ENCODE results near the gene ZBTB20. TPM values are rescaled to one million over a fixed set of nuclear protein-coding genes. Genes with fewer than 3 reads are reported as not detected.

Gene ZBTB20
- total and polyA plus RNA-seq, 2 donors (not counting 1 experiment from before 2014, with no cell fraction given), result 4.0 to 22.5 TPM

DNA sequence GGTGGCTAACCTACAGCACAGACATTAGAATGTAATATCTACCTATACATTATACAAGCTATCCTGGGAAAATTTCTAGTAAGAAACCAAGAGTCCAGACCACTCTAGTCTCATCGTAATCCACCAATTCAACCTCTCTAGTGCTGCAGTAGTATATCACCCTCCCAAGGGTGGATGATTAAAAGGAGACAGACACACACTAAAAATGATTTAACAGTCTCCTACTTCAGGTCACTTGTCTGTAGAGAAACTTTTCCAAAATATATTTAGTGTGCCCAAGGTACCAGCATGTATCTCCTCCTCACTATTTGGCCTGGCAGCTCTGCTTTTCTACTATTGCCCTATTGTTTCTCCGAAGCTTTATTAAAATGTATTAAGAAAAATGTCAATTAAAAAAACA, 45.0 kb downstream of the ZBTB20 start:
- Histone ChIP-seq H3K36me3 (ENCODE audit: control insufficient read depth, insufficient read depth, low read length) (no peaks in the 10 kb centered on the region), H3K4me2 (ENCODE audit: extremely low read depth, insufficient read depth, low read length) (no peak overlapping the region)

DNA sequence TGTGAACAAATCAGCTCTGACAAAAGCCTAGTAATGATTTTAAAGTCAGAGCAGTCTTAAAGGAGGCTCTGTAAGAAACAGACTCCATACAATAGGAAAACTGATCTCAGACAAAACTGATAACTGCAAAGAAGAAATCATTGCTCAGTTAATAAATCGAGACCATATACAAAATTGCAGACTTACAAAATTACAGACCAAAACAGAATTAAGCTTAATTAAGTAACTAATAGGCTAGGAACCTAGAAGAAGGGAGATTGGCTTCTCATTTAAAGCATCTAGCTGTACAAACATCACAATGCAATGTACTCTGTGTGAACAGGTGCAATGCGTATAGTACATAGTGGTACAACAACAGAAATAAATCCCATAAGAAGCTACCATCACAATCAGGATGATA, 46.3 kb downstream of the ZBTB20 start:
- no peaks in the 10 kb centered on the region for H3K79me2 ChIP-seq (ENCODE audit: control insufficient read depth, insufficient read depth, low read length)
- H3K4me3 ChIP-seq (replicated peaks in 1 of 4; ENCODE audit: control extremely low read depth in 1 of 4, insufficient read depth in 1 of 4, low read depth in 3 of 4, low read length in 4 of 4), result peak overlapping the region in 3 of 4 experiments; percentile 51 to 77 (median 53)
- no peaks in the 10 kb centered on the region for H3K27me3 ChIP-seq (ENCODE audit: control insufficient read depth, insufficient read depth, low read length)
- no peak overlapping the region for H3K9ac ChIP-seq (ENCODE audit: insufficient read depth, low read length)
- H4K20me1 ChIP-seq (ENCODE audit: control insufficient read depth, extremely low read depth, insufficient read depth, low read length), result no peaks in the 10 kb centered on the region
- H2AFZ ChIP-seq (ENCODE audit: low read length), result no peak overlapping the region
- DNase-seq (ENCODE audit: low read depth in 2 of 2), result no peak
- H3K9me3 ChIP-seq (ENCODE audit: control insufficient read depth, insufficient read depth, low read depth, low read length), result no peaks in the 10 kb centered on the region
- no peaks in the 10 kb centered on the region for H3K36me3 ChIP-seq (ENCODE audit: control insufficient read depth, insufficient read depth, low read length)
- H3K4me2 ChIP-seq (ENCODE audit: extremely low read depth, insufficient read depth, low read length), result peak overlapping the region; percentile 97
- no peak overlapping the region for H3K27ac ChIP-seq (ENCODE audit: insufficient read depth, low read length)
- no peaks in the 10 kb centered on the region for H3K4me1 ChIP-seq (ENCODE audit: control insufficient read depth, extremely low read depth, insufficient read depth, low read length)
- no peak for TF ChIP-seq EZH2 (IDR thresholded peaks at IDR 0.05; ENCODE audit: low read length, missing control alignments)
- TF ChIP-seq, protein P1, sequence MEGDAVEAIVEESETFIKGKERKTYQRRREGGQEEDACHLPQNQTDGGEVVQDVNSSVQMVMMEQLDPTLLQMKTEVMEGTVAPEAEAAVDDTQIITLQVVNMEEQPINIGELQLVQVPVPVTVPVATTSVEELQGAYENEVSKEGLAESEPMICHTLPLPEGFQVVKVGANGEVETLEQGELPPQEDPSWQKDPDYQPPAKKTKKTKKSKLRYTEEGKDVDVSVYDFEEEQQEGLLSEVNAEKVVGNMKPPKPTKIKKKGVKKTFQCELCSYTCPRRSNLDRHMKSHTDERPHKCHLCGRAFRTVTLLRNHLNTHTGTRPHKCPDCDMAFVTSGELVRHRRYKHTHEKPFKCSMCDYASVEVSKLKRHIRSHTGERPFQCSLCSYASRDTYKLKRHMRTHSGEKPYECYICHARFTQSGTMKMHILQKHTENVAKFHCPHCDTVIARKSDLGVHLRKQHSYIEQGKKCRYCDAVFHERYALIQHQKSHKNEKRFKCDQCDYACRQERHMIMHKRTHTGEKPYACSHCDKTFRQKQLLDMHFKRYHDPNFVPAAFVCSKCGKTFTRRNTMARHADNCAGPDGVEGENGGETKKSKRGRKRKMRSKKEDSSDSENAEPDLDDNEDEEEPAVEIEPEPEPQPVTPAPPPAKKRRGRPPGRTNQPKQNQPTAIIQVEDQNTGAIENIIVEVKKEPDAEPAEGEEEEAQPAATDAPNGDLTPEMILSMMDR (conservative IDR thresholded peaks at IDR 0.05 in 1 of 2, IDR thresholded peaks at IDR 0.05 in 1 of 2; ENCODE audit: low read depth in 1 of 2, low read length in 2 of 2), result no peak

More for the DNA sequence above, 45.0 kb downstream of the ZBTB20 start:
- Histone ChIP-seq H4K20me1 (ENCODE audit: control insufficient read depth, extremely low read depth, insufficient read depth, low read length) (no peaks in the 10 kb centered on the region), H2AFZ (ENCODE audit: low read length) (no peak overlapping the region), H3K27me3 (ENCODE audit: control insufficient read depth, insufficient read depth, low read length) (no peaks in the 10 kb centered on the region), H3K9ac (ENCODE audit: insufficient read depth, low read length) (no peak overlapping the region), H3K4me1 (ENCODE audit: control insufficient read depth, extremely low read depth, insufficient read depth, low read length) (no peaks in the 10 kb centered on the region), H3K9me3 (ENCODE audit: control insufficient read depth, insufficient read depth, low read depth, low read length) (no peaks in the 10 kb centered on the region), H3K27ac (ENCODE audit: insufficient read depth, low read length) (no peak overlapping the region), H3K79me2 (ENCODE audit: control insufficient read depth, insufficient read depth, low read length) (no peaks in the 10 kb centered on the region), H3K4me3 (replicated peaks in 1 of 4; ENCODE audit: control extremely low read depth in 1 of 4, insufficient read depth in 1 of 4, low read depth in 3 of 4, low read length in 4 of 4) (no peak overlapping the region)
- TF ChIP-seq, protein P1 (conservative IDR thresholded peaks at IDR 0.05 in 1 of 2, IDR thresholded peaks at IDR 0.05 in 1 of 2; ENCODE audit: low read depth in 1 of 2, low read length in 2 of 2), result no peak
- no peak for TF ChIP-seq EZH2 (IDR thresholded peaks at IDR 0.05; ENCODE audit: low read length, missing control alignments)
- DNase-seq (ENCODE audit: low read depth in 2 of 2), result no peak

DNA sequence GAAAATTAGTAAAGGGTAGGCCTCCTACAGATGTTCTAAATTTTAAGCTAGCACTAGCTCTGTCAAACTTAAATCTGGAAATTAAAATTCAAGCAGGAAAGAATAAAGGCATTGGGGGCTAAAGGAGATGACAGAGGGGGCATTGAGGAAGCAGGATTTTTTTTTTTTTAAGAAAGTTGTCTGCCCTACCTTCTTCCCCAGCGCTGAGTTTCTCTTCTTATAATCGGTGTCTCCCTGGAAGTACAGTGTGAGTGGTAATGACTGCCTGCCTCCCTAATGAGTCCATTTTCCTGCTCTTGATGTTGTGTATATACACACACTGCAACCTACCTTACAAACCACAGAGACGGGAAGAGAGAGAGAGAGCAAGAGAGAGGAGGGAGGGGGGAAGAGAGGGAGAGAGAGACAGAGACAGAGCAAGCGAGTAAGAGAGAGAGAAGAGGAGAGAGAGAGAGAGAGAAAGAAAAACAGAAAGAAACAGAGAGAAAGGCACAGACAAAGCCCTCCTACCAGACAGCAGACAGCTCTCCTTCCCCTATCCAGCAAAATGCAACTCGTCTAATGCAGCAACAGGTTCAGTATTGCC, 47.0 kb downstream of the ZBTB20 start:
- H2AFZ ChIP-seq (ENCODE audit: low read length), result peak overlapping the region; percentile 94
- H3K36me3 ChIP-seq (ENCODE audit: control insufficient read depth, insufficient read depth, low read length), result no peaks in the 10 kb centered on the region
- H3K4me2 ChIP-seq (ENCODE audit: extremely low read depth, insufficient read depth, low read length), result peak overlapping the region; percentile 97
- peak overlapping the region; percentile 53 for H3K27ac ChIP-seq (ENCODE audit: insufficient read depth, low read length)
- TF ChIP-seq, protein P1 (conservative IDR thresholded peaks at IDR 0.05 in 1 of 2, IDR thresholded peaks at IDR 0.05 in 1 of 2; ENCODE audit: low read depth in 1 of 2, low read length in 2 of 2), result no peak
- TF ChIP-seq EZH2 (IDR thresholded peaks at IDR 0.05; ENCODE audit: low read length, missing control alignments), result no peak
- H3K4me3 ChIP-seq (replicated peaks in 1 of 4; ENCODE audit: control extremely low read depth in 1 of 4, insufficient read depth in 1 of 4, low read depth in 3 of 4, low read length in 4 of 4), result peak overlapping the region; percentile 51 to 77 (median 52)
- H3K9ac ChIP-seq (ENCODE audit: insufficient read depth, low read length), result no peak overlapping the region
- H3K9me3 ChIP-seq (ENCODE audit: control insufficient read depth, insufficient read depth, low read depth, low read length), result no peaks in the 10 kb centered on the region
- H4K20me1 ChIP-seq (ENCODE audit: control insufficient read depth, extremely low read depth, insufficient read depth, low read length), result no peaks in the 10 kb centered on the region
- peak; percentile 83 to 89 for DNase-seq (ENCODE audit: low read depth in 2 of 2)
- H3K79me2 ChIP-seq (ENCODE audit: control insufficient read depth, insufficient read depth, low read length), result no peaks in the 10 kb centered on the region
- H3K4me1 ChIP-seq (ENCODE audit: control insufficient read depth, extremely low read depth, insufficient read depth, low read length), result no peaks in the 10 kb centered on the region
- H3K27me3 ChIP-seq (ENCODE audit: control insufficient read depth, insufficient read depth, low read length), result no peaks in the 10 kb centered on the region
